IMR-90 (cell line): ENCODE measurements around the gene NRCAM. TPM values are rescaled to one million over a fixed set of nuclear protein-coding genes. Genes with fewer than 3 reads are reported as not detected.

Source experiments
- ATAC-seq: fragments of 200-7000 bp; cut with Tn5 transposase; 2 replicates; pipeline ENCODE4 v1.9.1; 2020; ENCODE audit warnings: low read depth, mild to moderate bottlenecking, moderate library complexity
- BruUV-seq: library from RNA; stranded (reverse); fragments of 400-500 nt; replicated peaks from 2 replicates; lab custom pipeline; 2021; lab: Mats Ljungman, UMichigan
- CTCF ChIA-PET: fragments of 300-600 bp; formaldehyde crosslinking; extraction: SDS; loops from one replicate; lab custom pipeline; 2021; ENCODE audit warnings: antibody characterized with exemption; lab: Yijun Ruan, JAX
- POLR2A ChIA-PET: fragments of 300-600 bp; sonication (Branson Sonifier 250); formaldehyde crosslinking; loops from one replicate; lab custom pipeline; 2022; ENCODE audit warnings: antibody characterized with exemption; ENCODE audit not compliant: unreplicated experiment; lab: Charles Lee
- DNase-seq: peaks from one replicate; pipeline ENCODE4 v3.0.0; 2013
- H2AFZ ChIP-seq: replicated peaks from 2 replicates; pipeline ENCODE3; 2013; ENCODE audit warnings: low read length, mild to moderate bottlenecking; ENCODE audit not compliant: poor library complexity
- H2AK5ac ChIP-seq: 2 replicates; pipeline ENCODE4 v1.6.1; 2013; ENCODE audit warnings: low read depth, low read length, inconsistent platforms
- H2AK9ac ChIP-seq: replicated peaks from 2 replicates; pipeline ENCODE3; 2013; ENCODE audit warnings: mild to moderate bottlenecking, low read depth, low read length, moderate library complexity; ENCODE audit not compliant: poor library complexity
- H2BK120ac ChIP-seq: 2 replicates; pipeline ENCODE4 v1.6.1; 2013; ENCODE audit warnings: low read depth, low read length, inconsistent platforms
- H2BK15ac ChIP-seq: 3 replicates; pipeline ENCODE4 v1.6.1; 2013; ENCODE audit warnings: low read depth, low read length, inconsistent platforms
- H2BK20ac ChIP-seq: 2 replicates; pipeline ENCODE4 v1.6.1; 2013; ENCODE audit warnings: low read depth, mild to moderate bottlenecking, inconsistent platforms, low read length, moderate library complexity
- H2BK5ac ChIP-seq: 2 replicates; pipeline ENCODE4 v1.6.1; 2013; ENCODE audit warnings: mild to moderate bottlenecking, low read depth, low read length, inconsistent platforms; ENCODE audit not compliant: poor library complexity, severe bottlenecking
- H3K14ac ChIP-seq: replicated peaks from 2 replicates; pipeline ENCODE4 v1.6.1; 2013; ENCODE audit warnings: low read depth, low read length, inconsistent platforms
- H3K18ac ChIP-seq: 2 replicates; pipeline ENCODE4 v1.6.1; 2013; ENCODE audit warnings: low read depth, low read length, control low read depth
- H3K23ac ChIP-seq: 2 replicates; pipeline ENCODE4 v1.6.1; 2013; ENCODE audit warnings: low read depth, low read length, inconsistent platforms
- H3K27ac ChIP-seq: 2 replicates; pipeline ENCODE4 v1.5.1; 2013; ENCODE audit warnings: mild to moderate bottlenecking, control low read depth, low read length; ENCODE audit not compliant: insufficient read depth
- H3K27me3 ChIP-seq: 2 replicates; pipeline ENCODE4 v1.6.1; 2013; ENCODE audit warnings: low read length; ENCODE audit not compliant: control insufficient read depth, insufficient read depth
- H3K36me3 ChIP-seq: 2 replicates; pipeline ENCODE4 v1.6.1; 2013; ENCODE audit warnings: low read length, mixed read lengths; ENCODE audit not compliant: control insufficient read depth, insufficient read depth
- H3K4ac ChIP-seq: 2 replicates; pipeline ENCODE4 v1.6.1; 2013; ENCODE audit warnings: low read depth, low read length, inconsistent platforms
- H3K4me1 ChIP-seq: 2 replicates; pipeline ENCODE4 v1.6.1; 2013; ENCODE audit warnings: low read length, mixed read lengths; ENCODE audit not compliant: control insufficient read depth, insufficient read depth
- H3K4me2 ChIP-seq: 2 replicates; pipeline ENCODE4 v1.6.1; 2013; ENCODE audit warnings: low read depth, mild to moderate bottlenecking, control low read depth, low read length, moderate library complexity
- H3K4me3 ChIP-seq: 2 replicates; pipeline ENCODE4 v1.5.1; 2013; ENCODE audit warnings: low read depth, mild to moderate bottlenecking, control low read depth, low read length, moderate library complexity; ENCODE audit not compliant: insufficient read depth
- H3K56ac ChIP-seq: 2 replicates; pipeline ENCODE4 v1.6.1; 2013; ENCODE audit warnings: low read length, inconsistent platforms; ENCODE audit not compliant: insufficient read depth; ENCODE audit errors: extremely low read depth
- H3K79me1 ChIP-seq, 2 experiments: 2 replicates each; pipeline ENCODE4 v1.6.1; 2013; ENCODE audit warnings: low read length in 2 of 2, inconsistent platforms in 1 of 2, low read depth in 1 of 2
- H3K9ac ChIP-seq: 2 replicates; pipeline ENCODE4 v1.6.1; 2013; ENCODE audit warnings: low read depth, low read length, control low read depth
- H3K9me1 ChIP-seq: 2 replicates; pipeline ENCODE4 v1.6.1; 2013; ENCODE audit warnings: low read length, inconsistent platforms; ENCODE audit not compliant: insufficient read depth
- H3K9me3 ChIP-seq: 2 replicates; pipeline ENCODE4 v1.6.1; 2013; ENCODE audit warnings: low read length; ENCODE audit not compliant: control insufficient read depth, insufficient read depth
- H4K20me1 ChIP-seq: 2 replicates; pipeline ENCODE4 v1.6.1; 2013; ENCODE audit warnings: low read length, inconsistent platforms; ENCODE audit not compliant: insufficient read depth
- H4K5ac ChIP-seq: 2 replicates; pipeline ENCODE4 v1.6.1; 2013; ENCODE audit warnings: mild to moderate bottlenecking, low read depth, low read length, control low read depth
- H4K8ac ChIP-seq, 2 experiments: 2 replicates each; pipeline ENCODE4 v1.6.1; 2013; ENCODE audit warnings: low read depth in 2 of 2, low read length in 2 of 2, control low read depth in 1 of 2, inconsistent platforms in 1 of 2
- H4K91ac ChIP-seq: 2 replicates; pipeline ENCODE4 v1.6.1; 2013; ENCODE audit warnings: low read depth, low read length, inconsistent platforms; ENCODE audit not compliant: insufficient read depth
- RAD21 ChIP-seq: IDR thresholded peaks from 2 replicates; pipeline ENCODE4 v1.6.1; 2012; ENCODE audit warnings: low read length, improper control_type of control experiment
- RCOR1 ChIP-seq: IDR thresholded peaks from 2 replicates; pipeline ENCODE4 v1.6.1; 2012; ENCODE audit warnings: mild to moderate bottlenecking, low read length, improper control_type of control experiment; ENCODE audit not compliant: insufficient replicate concordance
- WGBS, 2 experiments: methylation state at CpG; one replicate each; pipeline versions ENCODE4 v1.1.5 to v1.1.7; 2013; ENCODE audit warnings: missing lambda C conversion rate in 2 of 2; ENCODE audit not compliant: insufficient read length in 1 of 2; ENCODE audit errors: extremely low coverage in 2 of 2; 5-methylcytosine and 5-hydroxymethylcytosine counted together
- dilution Hi-C: fragments of 300-500 bp; cut with HindIII; formaldehyde crosslinking; loops from one replicate; pipeline ENCODE4 v1.14.3; 2018; ENCODE audit warnings: low sequenced_read_pairs; ENCODE audit not compliant: unreplicated experiment
- in situ Hi-C: fragments of 300-500 bp; cut with MboI; formaldehyde crosslinking; loops from 3 replicates; pipeline ENCODE4 v1.14.3; 2019; ENCODE audit warnings: low sequenced_read_pairs, inconsistent platforms, mixed read lengths
- intact Hi-C: fragments of 100-400 bp; cut with micrococcal nuclease; formaldehyde crosslinking; loops from 2 replicates; pipeline ENCODE4 v1.10.0; 2022
- polyA plus RNA-seq, 3 experiments: library from polyadenylated mRNA; depleted of rRNA; stranded (reverse); fragments of >200 nt; gene quantifications; 2 replicates each; pipeline ENCODE4 v1.2.3, GENCODE V29; 2012; ENCODE audit warnings: low replicate concordance in 1 of 3
- total RNA-seq: library from RNA; depleted of rRNA; stranded (reverse); fragments of >200 nt; gene quantifications from 2 replicates; pipeline ENCODE4 v1.2.3, GENCODE V29; 2012

NRCAM gene
- total and polyA plus RNA-seq, 2 of the 4 experiments (the other 2 are of a cell fraction), result 0.46 to 1.1 TPM

DNA sequence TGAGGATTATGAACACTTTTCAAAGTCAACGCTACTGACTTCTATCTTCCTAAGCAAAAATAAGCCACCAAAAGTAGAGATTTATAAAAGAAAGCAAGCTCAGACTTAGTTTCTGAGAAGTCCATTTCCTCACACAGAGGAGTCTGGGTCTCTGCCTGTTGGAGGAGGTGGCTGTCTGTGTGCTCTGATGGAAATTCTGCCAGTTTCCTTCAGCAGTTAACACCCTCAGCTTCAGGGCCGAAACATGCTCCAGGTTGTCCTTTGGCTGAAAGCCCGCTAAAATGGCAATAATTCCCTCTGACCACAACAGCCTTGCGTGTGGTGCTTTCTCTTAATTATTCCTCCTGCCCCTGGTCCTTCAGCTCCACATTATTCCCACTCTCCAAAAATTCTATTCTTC is 198.3 kb downstream of the NRCAM start:
- H3K56ac ChIP-seq, result no peak overlapping the region
- H3K4me3 ChIP-seq, result no peak overlapping the region
- H2AK5ac ChIP-seq, result no peak overlapping the region
- intact Hi-C loops (no loop called here), in situ Hi-C loops (no loop called here), dilution Hi-C loops (no loop called here)
- H2BK15ac ChIP-seq, result no peak overlapping the region
- no peak overlapping the region for H4K91ac ChIP-seq
- H2AK9ac ChIP-seq, result no peak overlapping the region
- H4K5ac ChIP-seq, result no peak overlapping the region
- H2AFZ ChIP-seq, result no peak overlapping the region
- ChIA-PET POLR2A (no interaction called here), CTCF (no interaction called here)
- no peaks in the 10 kb centered on the region for H4K20me1 ChIP-seq
- H3K27me3 ChIP-seq, result peaks cover 3% of the 10 kb centered on the region
- H3K4me2 ChIP-seq, result no peak overlapping the region
- H3K27ac ChIP-seq, result no peak overlapping the region
- no peak overlapping the region for H3K23ac ChIP-seq
- H3K9me1 ChIP-seq, result no peaks in the 10 kb centered on the region
- no peak for DNase-seq
- H2BK20ac ChIP-seq, result no peak overlapping the region
- H3K79me1 ChIP-seq, result no peaks in the 10 kb centered on the region
- H3K4me1 ChIP-seq, result no peaks in the 10 kb centered on the region
- 81% methylated on average over 2 of the region's 4 CpGs; no CpG with 5 or more reads in 1 of the 2 experiments for WGBS, 2 experiments
- TF ChIP-seq RCOR1 (no peak), RAD21 (no peak)
- no peaks in the 10 kb centered on the region for H3K9me3 ChIP-seq
- H3K4ac ChIP-seq, result no peak overlapping the region
- no peak overlapping the region for H2BK5ac ChIP-seq
- no peaks in the 10 kb centered on the region for H3K36me3 ChIP-seq
- no peak for ATAC-seq
- H3K9ac ChIP-seq, result no peak overlapping the region
- BruUV-seq, result no TSS peak
- no peak overlapping the region for H3K14ac ChIP-seq
- no peak overlapping the region for H2BK120ac ChIP-seq
- no peak overlapping the region for H3K18ac ChIP-seq
- no peak overlapping the region for H4K8ac ChIP-seq
